HL-60 (cell line): ENCODE results near the gene BRME1.

Source experiments
- CTCF ChIP-seq: IDR thresholded peaks from one replicate; pipeline ENCODE4 v1.5.1; 2011; ENCODE audit warnings: low read length, control low read depth, inconsistent platforms; ENCODE audit not compliant: insufficient read depth
- POLR2AphosphoS5 ChIP-seq: IDR thresholded peaks from 2 replicates; pipeline ENCODE4 v1.6.1; 2012; ENCODE audit warnings: low read depth

GRCh38 chr19:13887018-13887436 lies 18.9 kb downstream of the BRME1 start:
- TF ChIP-seq POLR2AphosphoS5 = no peak
- TF ChIP-seq CTCF = no peak
